GM23338 (cell line): Measurements from ENCODE around the gene NLGN1.

Experiments
- EZH2 ChIP-seq: fragments of 200-600 bp; sonication (generic); IDR thresholded peaks from one replicate; pipeline ENCODE4 v1.8.0; 2017; ENCODE audit warnings: antibody characterized with exemption, mild to moderate bottlenecking, low read depth; ENCODE audit not compliant: unreplicated experiment
- EZH2phosphoT487 ChIP-seq: fragments of 200-600 bp; sonication (generic); IDR thresholded peaks from one replicate; pipeline ENCODE4 v1.8.1; 2018; ENCODE audit warnings: antibody characterized with exemption; ENCODE audit not compliant: unreplicated experiment
- JUNB ChIP-seq: IDR thresholded peaks from one replicate; pipeline ENCODE4 v1.6.1; 2016; ENCODE audit warnings: antibody characterized with exemption; ENCODE audit not compliant: unreplicated experiment
- NANOG ChIP-seq: IDR thresholded peaks from 2 replicates; pipeline ENCODE4 v1.6.1; 2016; ENCODE audit warnings: antibody characterized with exemption, borderline replicate concordance
- POLR2AphosphoS5 ChIP-seq: IDR thresholded peaks from 2 replicates; pipeline ENCODE4 v1.6.1; 2016; ENCODE audit warnings: antibody characterized with exemption, low read depth
- TF ChIP-seq, protein P1 (sequence below), 2 experiments: fragments of 200-600 bp in 1 of 2; sonication (generic) in 1 of 2; conservative IDR thresholded peaks; 2 replicates each; pipeline versions ENCODE4 v1.5.1 to v1.6.1; 2016 to 2017; ENCODE audit warnings: antibody characterized with exemption in 2 of 2, low read depth in 2 of 2, mild to moderate bottlenecking in 2 of 2, moderate library complexity in 1 of 2

DNA sequence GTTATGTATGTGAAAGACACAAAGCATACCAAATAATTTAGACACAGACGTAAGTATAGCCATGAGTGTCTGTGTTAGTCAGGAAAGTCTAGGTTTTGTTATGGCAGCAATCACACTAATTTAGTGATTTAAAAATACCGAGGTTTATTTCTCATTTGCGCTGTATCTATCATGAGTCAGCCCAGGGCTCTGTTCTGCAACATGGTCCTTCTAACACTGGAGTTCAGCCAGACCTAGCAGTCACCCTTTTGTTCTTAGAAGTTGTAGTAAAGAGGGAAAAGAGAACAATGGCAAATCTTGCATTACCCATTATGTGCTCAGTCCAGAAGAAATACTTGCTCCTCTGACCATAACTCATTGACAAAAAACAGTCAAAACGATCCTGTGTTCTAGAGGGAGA lies 311.5 kb downstream of the NLGN1 start:
- TF ChIP-seq, protein P1, sequence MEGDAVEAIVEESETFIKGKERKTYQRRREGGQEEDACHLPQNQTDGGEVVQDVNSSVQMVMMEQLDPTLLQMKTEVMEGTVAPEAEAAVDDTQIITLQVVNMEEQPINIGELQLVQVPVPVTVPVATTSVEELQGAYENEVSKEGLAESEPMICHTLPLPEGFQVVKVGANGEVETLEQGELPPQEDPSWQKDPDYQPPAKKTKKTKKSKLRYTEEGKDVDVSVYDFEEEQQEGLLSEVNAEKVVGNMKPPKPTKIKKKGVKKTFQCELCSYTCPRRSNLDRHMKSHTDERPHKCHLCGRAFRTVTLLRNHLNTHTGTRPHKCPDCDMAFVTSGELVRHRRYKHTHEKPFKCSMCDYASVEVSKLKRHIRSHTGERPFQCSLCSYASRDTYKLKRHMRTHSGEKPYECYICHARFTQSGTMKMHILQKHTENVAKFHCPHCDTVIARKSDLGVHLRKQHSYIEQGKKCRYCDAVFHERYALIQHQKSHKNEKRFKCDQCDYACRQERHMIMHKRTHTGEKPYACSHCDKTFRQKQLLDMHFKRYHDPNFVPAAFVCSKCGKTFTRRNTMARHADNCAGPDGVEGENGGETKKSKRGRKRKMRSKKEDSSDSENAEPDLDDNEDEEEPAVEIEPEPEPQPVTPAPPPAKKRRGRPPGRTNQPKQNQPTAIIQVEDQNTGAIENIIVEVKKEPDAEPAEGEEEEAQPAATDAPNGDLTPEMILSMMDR (conservative IDR thresholded peaks at IDR 0.05; ENCODE audit: low read depth in 2 of 2), result no peak
- TF ChIP-seq EZH2phosphoT487, result no peak
- TF ChIP-seq JUNB, result no peak
- TF ChIP-seq NANOG, result no peak
- TF ChIP-seq POLR2AphosphoS5, result no peak
- TF ChIP-seq EZH2, result no peak
